ENCODE measurements around the gene RRP9.

Gene RRP9

DNA sequence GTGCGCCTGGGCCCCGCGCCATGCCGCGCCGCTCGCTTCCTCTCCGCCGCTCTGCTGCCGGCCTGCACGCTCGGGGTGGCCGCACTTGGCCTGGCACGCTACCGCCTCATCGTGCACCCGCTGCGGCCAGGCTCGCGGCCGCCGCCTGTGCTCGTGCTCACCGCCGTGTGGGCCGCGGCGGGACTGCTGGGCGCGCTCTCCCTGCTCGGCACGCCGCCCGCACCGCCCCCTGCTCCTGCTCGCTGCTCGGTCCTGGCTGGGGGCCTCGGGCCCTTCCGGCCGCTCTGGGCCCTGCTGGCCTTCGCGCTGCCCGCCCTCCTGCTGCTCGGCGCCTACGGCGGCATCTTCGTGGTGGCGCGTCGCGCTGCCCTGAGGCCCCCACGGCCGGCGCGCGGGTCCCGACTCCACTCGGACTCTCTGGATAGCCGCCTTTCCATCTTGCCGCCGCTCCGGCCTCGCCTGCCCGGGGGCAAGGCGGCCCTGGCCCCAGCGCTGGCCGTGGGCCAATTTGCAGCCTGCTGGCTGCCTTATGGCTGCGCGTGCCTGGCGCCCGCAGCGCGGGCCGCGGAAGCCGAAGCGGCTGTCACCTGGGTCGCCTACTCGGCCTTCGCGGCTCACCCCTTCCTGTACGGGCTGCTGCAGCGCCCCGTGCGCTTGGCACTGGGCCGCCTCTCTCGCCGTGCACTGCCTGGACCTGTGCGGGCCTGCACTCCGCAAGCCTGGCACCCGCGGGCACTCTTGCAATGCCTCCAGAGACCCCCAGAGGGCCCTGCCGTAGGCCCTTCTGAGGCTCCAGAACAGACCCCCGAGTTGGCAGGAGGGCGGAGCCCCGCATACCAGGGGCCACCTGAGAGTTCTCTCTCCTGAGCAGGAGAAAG lies 14.4 kb upstream of the RRP9 start:
- DNase-seq (ENCODE audit: low spot score), result no peak

DNA sequence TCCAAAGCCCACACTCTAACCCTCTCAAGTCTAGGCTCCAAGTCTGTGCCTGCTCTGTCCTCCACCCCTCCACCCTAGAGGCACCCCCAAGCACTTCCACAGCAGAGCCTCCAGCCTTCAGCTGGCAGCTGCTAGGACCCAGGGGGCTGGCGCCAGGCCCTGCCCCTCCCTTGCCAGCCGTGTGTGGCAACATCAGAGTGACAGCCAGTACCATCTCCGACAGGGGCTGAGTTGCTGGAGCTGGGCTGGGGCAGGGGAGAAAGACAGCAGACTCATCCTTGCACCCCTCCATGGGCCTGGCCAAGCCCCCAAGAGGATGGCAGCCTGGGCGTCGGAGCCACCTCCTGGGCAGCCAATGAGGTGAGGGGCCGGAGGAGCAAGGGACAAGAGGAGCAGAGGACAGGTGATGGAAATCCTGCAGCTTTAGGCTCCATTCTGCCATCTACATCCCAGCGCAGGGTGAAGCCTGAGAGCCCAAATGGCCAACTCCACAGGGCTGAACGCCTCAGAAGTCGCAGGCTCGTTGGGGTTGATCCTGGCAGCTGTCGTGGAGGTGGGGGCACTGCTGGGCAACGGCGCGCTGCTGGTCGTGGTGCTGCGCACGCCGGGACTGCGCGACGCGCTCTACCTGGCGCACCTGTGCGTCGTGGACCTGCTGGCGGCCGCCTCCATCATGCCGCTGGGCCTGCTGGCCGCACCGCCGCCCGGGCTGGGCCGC lies 13.6 kb upstream of the RRP9 start, which contains the start of gene GPR62:
Gene GPR62, plus strand, starts transcription at position 207 of the 718 bp plus-strand sequence. Its CDS starts 272 bp downstream, at position 479.
- DNase-seq (ENCODE audit: low spot score), result no peak

DNA sequence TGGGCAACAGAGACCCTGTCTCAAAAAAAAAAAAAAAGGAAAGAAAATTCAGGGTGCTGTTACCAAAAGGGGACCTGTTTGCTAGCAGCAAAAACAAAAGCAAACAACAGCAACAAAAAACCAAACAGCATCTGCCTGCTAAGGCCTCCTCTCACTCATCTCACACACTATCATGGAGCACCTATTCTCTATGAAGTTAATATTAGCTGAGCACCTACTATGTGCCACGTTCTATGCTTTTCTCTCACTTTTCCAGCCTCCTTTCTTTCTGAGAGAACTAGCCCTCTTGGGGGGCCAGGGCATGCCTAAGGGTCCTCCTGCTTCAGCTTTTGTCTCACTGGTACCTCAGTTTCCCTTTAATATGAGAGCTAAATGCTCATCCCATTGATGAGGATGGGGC lies 13.0 kb upstream of the RRP9 start:
- DNase-seq (ENCODE audit: low spot score), result no peak

DNA sequence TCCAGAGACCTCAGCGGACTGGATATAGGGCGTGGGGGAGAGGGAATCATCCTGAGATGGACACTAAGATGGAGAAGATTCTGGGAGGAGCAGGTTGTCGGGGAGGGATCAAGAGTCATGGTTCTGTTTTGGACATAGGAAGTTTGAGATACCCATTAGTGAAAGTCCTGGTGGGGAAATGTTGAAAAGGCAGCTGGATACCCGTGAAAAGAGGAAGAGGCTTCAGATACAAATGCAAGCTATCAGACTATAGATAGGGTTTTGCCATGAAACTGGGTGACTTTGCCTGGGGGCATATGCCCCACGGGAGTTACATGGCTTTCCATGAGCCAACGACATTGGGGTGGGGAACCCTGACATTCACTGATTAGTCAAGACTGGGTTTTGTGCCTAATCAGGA lies 12.4 kb upstream of the RRP9 start:
- no peak for DNase-seq (ENCODE audit: low spot score)

DNA sequence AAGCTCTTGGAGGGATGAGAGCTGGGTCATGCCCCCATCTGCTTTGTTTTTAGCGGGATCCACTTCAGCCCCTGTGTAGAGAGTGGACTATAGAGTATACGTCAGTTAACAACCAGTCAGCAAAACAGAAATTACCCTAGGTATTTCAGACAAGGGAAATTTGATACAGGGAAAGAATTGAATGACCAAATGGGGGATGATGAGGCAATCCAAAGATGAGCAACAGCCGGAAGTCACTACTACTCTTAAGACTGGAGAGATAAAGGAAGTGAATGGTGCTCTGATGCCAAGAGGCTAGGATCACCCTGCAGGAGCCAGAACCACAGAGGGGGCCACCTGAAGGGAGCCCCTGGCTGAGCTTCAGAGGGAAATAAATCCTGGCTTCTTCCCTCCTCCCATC lies 11.7 kb upstream of the RRP9 start:
- no peak for DNase-seq (ENCODE audit: low spot score)

DNA sequence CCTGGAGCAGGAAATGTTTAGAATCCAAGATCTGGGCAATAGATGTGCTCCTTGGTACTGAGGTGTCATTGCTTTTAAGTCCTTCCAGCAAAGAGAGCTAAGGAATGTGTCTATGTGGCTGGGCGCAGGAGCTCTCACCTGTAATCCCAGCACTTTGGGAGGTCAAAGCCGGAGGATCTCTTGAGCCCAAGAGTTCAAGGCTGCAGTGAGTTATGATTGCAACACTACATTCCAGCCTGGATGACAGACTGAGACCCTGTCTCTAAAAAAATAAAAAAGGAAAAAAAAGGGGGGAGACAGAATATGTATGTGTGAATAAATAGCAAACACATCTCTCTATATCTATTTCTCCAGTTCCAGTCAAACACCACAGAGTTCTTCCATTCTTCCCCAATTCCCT lies 9.2 kb upstream of the RRP9 start:
- DNase-seq (ENCODE audit: low spot score), result no peak

DNA sequence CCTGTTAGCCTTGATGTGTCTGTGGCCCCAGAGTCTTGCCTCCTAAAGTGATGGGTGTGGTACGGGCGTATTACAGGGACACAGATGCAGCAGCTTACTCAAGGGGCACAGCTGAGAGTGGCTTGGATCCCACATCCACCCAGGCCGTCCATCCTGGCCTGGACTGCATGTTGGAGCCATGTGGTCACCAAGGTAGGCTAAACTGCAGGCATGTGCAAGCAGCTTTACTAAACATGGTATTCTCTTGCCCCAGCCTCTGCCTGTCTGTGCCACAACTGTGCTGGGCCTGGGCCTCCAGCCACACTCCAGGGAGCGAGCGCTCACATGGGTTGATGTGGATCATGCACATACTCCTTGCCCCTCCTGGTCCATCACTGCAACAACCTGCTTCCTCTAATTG lies 7.4 kb upstream of the RRP9 start:
- no peak for DNase-seq (ENCODE audit: low spot score)

DNA sequence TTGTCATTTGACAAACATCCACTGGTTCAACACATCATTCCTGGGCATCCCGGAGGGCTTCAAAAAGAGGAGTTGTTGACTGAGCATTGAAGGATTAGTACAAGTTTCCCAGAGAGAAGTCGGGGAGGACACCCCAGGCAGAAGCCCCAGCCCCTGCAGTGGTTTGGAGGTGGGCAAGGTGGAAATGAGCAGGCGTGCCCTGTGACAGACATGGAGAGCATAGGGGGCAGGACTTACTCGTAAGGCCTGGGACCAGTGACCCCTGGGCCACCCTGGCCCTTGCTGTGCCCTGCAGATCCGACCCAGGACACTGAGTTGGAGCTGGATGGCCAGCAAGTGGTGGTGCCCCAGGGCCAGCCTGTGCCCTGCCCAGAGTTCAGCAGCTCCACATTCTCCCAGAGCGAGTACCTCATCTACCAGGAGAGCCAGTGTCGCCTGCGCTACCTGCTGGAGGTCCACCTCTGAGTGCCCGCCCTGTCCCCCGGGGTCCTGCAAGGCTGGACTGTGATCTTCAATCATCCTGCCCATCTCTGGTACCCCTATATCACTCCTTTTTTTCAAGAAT lies 6.4 kb upstream of the RRP9 start:
- DNase-seq (ENCODE audit: low spot score), result no peak

DNA sequence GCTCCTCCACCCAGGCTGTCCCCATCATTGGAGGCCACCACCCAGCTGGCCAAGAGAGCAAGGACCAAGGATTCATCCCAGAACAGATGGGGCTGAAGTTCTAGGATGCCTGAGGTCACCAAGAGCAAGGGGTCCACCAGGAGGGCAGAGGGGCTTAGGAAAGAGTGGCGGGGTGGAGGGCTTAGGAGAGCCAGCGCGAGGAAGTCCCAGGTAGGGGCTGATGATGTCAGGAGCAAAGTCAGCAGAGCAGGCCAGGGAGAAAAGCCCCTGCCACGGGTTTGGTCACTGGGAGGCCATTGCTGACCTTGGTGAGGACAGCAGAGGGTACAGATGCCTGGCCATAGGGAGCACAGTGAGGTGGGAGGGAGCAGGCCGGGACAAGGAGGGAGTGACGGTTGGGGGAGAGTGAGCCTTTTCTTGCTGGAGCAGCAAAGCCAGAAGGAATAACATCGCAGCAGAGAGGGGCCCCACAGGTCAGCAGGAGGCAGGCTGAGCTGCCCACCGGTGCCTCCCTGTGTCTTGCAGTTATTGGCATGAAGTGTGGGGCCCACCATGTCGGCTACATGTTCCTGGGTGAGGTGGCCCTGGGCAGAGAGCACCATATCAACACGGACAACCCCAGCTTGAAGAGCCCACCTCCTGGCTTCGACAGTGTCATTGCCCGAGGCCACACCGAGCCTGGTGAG lies 5.7 kb upstream of the RRP9 start:
- DNase-seq (ENCODE audit: low spot score), result no peak

DNA sequence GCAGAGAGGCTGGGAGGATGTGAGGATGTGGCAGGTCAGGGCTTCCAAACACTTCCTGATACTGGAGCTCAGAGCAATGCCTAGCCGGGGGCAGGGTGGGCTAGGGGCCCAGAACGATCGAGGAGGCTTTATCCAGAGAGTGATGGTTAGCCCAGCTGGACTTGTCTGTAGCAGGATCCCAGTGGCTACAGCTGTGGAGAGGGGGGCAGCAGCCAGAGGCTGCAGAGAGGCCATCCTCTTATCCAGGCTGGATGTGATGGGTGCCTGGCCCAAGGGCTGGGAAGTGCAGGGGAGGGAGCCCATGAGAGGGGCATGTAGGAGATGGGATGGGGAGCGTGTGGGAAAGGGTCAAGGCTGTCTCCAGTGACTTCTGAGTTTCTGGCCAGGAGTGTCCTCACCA lies 5.1 kb upstream of the RRP9 start:
- no peak for DNase-seq (ENCODE audit: low spot score)

DNA sequence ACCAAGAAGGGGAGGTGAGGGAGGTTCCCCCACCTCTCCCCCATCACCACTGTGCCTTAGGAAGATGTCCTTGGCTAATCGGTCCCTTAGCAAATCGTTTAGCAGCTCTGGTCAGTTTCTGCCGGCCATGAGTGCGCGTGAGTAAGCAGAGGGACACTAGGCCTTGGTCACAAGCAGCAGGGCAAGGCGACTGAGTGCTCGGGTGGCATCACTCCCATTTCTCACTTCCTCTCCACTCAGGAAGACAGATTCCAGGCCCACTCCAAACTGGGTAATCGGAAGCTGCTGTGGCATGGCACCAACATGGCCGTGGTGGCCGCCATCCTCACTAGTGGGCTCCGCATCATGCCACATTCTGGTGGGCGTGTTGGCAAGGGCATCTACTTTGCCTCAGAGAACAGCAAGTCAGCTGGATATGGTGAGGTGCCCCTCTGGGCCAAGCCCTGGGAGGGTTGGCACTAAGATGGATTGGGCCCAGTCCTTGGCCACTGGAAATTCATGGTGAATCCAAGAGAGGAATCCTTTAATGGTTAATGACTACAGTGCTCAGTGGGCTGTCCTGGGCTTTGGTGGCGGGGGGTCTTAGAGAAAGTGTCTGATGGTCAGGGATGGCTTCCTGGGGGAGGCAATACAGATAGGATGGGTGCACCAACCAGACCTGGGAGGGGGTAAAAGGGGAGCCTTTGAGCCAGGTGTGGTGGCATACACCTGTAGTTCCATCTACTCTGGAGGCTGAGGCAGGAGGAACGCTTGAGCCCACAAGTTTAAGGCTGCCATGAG lies 4.4 kb upstream of the RRP9 start:
- DNase-seq (ENCODE audit: low spot score), result no peak

DNA sequence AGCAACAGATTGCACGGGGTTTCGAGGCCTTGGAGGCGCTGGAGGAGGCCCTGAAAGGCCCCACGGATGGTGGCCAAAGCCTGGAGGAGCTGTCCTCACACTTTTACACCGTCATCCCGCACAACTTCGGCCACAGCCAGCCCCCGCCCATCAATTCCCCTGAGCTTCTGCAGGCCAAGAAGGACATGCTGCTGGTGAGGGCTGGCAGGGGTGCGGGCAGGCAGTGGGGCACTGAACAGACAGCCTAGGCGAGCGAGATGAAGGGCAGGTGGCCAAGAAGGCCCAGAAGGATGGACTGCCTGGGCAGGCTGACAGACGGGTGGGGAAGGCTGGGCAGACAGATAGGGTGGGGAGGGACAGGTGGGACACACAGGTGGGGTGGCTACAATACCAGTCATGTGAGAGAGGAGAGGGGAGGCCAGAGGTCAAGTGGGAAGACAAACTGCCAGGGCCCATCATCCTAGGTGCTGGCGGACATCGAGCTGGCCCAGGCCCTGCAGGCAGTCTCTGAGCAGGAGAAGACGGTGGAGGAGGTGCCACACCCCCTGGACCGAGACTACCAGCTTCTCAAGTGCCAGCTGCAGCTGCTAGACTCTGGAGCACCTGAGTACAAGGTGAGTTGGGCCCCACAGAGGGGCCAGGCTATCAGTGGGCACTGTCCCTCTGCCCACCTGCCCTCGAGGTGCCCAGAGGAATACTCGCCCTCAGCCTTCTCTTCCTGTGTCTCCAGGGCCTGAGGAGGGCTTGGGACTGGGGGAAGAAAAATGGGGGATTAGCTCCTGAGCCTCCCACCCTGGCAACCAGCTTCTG lies 3.5 kb upstream of the RRP9 start:
- DNase-seq (ENCODE audit: low spot score), result no peak

DNA sequence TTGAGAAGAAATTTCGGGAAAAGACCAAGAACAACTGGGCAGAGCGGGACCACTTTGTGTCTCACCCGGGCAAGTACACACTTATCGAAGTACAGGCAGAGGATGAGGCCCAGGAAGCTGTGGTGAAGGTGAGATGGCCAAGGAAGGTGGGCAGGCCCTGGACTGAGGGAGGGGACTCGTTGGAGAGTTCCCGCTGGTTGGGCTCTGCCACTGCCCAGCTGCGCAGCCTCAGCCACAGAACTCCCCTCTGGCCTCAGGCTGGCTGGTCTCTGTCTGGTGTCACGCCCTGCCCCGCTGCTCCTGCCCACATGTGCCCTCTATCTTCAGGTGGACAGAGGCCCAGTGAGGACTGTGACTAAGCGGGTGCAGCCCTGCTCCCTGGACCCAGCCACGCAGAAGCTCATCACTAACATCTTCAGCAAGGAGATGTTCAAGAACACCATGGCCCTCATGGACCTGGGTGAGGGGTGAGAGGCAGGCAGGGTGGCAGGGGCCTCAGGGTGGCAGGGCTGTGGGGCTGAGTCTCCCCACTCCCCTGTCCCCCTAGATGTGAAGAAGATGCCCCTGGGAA lies 2.8 kb upstream of the RRP9 start:
- DNase-seq (ENCODE audit: low spot score), result no peak

DNA sequence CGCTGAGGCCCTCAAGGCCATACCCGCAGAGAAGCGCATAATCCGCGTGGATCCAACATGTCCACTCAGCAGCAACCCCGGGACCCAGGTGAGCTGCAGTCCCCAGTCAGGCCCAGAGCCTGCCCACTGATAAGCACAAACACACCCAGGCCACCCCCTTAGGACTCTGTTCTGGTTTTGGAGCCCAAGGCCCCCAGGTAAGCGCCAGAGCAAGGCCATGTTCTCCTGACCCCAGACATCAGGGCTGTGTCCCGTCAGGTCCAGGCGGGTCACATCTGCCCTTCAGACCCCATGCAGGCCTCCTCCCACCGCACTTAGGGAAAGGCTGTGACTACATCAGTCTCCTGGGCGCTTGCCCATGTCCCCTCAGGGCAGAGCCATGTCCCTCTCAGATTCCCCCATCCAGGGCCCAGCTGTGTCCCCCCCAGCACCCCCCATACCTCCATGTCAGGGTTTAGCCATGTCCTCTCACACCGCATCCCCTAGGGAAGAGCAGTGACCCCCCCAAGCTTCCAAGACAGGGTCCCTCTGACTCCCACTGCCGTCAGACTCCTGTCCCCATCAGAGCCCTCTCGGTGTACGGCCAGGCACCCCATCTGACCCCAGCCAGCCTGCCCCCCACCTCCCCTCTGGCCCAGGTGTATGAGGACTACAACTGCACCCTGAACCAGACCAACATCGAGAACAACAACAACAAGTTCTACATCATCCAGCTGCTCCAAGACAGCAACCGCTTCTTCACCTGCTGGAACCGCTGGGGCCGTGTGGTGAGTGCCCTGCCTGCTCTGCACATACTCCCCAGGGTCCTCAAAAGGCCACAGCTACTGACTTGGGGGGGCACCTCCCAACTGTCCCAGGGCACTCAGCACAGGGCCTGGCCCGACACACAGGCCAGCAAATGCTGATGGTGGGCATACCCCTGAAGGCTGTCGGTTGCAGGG lies 2.0 kb upstream of the RRP9 start:
- no peak for DNase-seq (ENCODE audit: low spot score)

DNA sequence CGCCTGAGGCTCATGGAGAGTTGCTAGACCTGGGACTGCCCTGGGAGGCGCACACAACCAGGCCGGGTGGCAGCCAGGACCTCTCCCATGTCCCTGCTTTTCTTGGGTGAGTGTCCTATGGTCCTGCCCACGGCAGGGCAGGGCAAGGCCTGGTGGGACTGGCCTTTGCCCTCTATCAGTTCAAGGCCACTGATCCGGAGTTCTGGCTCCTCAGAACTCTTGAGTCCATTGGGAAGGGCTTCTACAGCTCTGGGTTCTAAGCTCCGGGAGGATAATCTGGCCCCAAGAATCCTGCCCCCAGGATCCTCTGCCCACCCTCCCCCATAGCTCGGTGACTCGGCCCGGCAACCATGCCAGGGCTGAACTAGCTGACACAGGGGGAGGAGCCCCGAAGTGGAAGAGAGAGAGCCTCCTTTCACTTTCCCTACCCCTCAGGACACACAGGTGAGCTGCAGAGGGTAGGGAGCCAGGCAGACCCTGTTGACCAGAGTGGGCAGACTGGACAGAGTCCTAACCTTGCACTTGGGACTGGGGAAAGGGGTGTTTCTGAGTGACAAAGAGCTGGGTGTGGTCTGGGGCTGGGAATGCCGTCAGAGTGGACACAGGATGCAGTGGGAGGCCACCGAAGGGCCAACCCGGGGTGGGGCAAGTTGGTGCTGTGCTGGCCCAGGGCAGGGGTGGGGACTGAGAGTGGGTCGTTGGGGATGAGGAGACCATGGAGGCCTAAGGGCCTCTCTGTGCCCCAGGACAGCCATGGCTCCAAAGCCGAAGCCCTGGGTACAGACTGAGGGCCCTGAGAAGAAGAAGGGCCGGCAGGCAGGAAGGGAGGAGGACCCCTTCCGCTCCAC lies 1.1 kb upstream of the RRP9 start:
- peak; percentile 63 for DNase-seq (ENCODE audit: low spot score)

DNA sequence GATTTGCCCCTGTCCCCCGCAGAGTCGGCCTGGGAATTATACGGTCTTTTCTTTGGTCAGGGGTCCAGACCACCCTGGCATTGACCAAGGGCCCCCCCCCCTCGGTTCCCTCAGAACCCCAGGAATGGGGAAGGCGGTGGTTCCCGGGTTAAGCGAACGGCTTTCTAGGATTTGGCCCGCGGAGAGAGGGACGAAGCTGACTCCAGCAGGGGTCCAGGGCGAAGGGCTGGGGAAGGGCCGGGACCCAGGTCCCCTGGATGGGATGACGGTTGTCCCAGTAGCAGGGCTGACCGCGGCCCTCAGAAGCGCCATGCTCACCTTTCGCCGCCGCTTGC lies 274 bp downstream of the RRP9 start:
- no peak for DNase-seq (ENCODE audit: low spot score)

DNA sequence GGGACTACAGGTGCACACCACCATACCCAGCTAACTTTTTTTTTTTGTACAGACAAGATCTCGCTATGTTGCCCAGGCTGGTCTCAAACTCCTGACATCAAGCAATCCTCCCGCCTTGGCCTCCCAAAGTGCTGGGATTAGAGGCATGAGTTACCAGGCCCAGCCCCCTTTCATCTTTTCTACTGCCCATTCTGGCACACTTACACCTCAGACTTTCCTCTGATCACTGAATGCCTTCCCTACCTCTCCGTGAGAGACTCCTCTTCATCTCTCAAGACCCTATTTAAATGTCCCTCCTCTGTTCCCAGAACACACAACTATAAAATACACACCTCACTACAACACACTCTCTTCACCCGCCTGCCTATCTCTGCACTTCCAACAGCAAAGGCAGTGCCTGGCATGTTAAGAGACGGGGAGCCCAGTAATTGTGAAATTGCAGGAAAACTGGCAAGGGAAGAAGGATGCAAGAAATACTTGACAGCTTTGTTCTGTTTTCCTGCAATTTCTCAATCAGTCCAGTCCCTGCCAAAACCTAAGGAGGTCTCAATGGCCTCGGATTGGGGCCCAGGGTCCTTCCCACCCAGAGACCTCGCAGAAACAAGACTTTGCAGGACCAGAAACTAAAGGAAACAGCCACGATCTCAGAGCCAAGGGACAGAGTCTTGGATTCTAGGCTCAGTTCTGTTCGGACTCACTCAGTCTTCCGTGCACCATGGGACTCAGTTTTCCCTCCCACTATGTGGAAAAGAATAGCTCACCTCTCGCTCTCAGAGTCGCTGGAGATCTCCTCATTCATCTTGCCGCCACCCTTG lies 849 bp downstream of the RRP9 start:
- no peak for DNase-seq (ENCODE audit: low spot score)

Measured in SW480 (cell line).